Endothelial cell of umbilical vein (primary cell): ENCODE results near the gene DNMT1. TPM values are rescaled to one million over a fixed set of nuclear protein-coding genes. Genes with fewer than 3 reads are reported as not detected.

Experiments
- BruUV-seq: library from RNA; stranded (reverse); fragments of 400-500 nt; replicated peaks from 2 replicates; lab custom pipeline; 2021; lab: Mats Ljungman, UMichigan
- CTCF ChIA-PET: fragments of 300-600, 350-600 bp; sonication (Branson Sonifier 250); formaldehyde crosslinking; loops from one replicate; lab custom pipeline; 2021; ENCODE audit warnings: antibody characterized with exemption, inconsistent platforms; lab: Charles Lee
- POLR2A ChIA-PET: fragments of 300-600, 350-600 bp; sonication (Branson Sonifier 250); formaldehyde crosslinking; loops from one replicate; lab custom pipeline; 2021; ENCODE audit warnings: antibody characterized with exemption, inconsistent platforms; lab: Charles Lee
- DNase-seq: peaks from one replicate; pipeline ENCODE4 v3.0.0-alpha.2; 2011; ENCODE audit warnings: low read depth, low spot score
- FAIRE-seq: peaks from 2 replicates; lab custom pipeline; 2011; peaks lifted over from hg19 to GRCh38; lab: Jason Lieb, UNC
- H2AFZ ChIP-seq: 2 replicates; pipeline ENCODE4 v1.6.0; 2012; ENCODE audit warnings: low read depth, low read length, control low read depth, inconsistent platforms
- H3K27ac ChIP-seq: 2 replicates; pipeline ENCODE4 v1.5.1; 2011; ENCODE audit warnings: low read depth, mild to moderate bottlenecking, control low read depth, low read length, moderate library complexity; ENCODE audit not compliant: insufficient read depth
- H3K27me3 ChIP-seq, 2 experiments: 2 replicates each; pipeline versions ENCODE4 v1.6.0 to v1.6.1; 2011; ENCODE audit warnings: low read length in 2 of 2, mixed read lengths in 1 of 2; ENCODE audit not compliant: control insufficient read depth in 2 of 2, insufficient read depth in 2 of 2
- H3K36me3 ChIP-seq, 2 experiments: 2 replicates in 1 of 2; 3 replicates in 1 of 2; pipeline ENCODE4 v1.5.1; 2011; ENCODE audit warnings: low read length in 2 of 2, mild to moderate bottlenecking in 1 of 2, moderate library complexity in 1 of 2; ENCODE audit not compliant: control insufficient read depth in 2 of 2, insufficient read depth in 2 of 2; ENCODE audit errors: extremely low read depth in 1 of 2
- H3K4me1 ChIP-seq: 3 replicates; pipeline ENCODE4 v1.5.1; 2011; ENCODE audit warnings: mild to moderate bottlenecking, low read length; ENCODE audit not compliant: control insufficient read depth, insufficient read depth; ENCODE audit errors: extremely low read depth
- H3K4me2 ChIP-seq: 2 replicates; pipeline ENCODE4 v1.6.1; 2011; ENCODE audit warnings: low read length, control low read depth, mixed read lengths; ENCODE audit not compliant: insufficient read depth
- H3K4me3 ChIP-seq, 3 experiments: fragments of 200-600 bp in 1 of 3; sonication (generic), shearing (Covaris generic) in 1 of 3; replicated peaks in 1 of 3; 2 replicates each; pipeline ENCODE4 v1.5.1; 2011 to 2016; ENCODE audit warnings: control low read depth in 3 of 3, low read length in 3 of 3, mild to moderate bottlenecking in 2 of 3, inconsistent platforms in 1 of 3, low read depth in 1 of 3, moderate library complexity in 1 of 3; ENCODE audit not compliant: insufficient read depth in 1 of 3
- H3K79me2 ChIP-seq: 2 replicates; pipeline ENCODE4 v1.6.0; 2012; ENCODE audit warnings: low read length, inconsistent platforms; ENCODE audit not compliant: control insufficient read depth, insufficient read depth
- H3K9ac ChIP-seq: replicated peaks from 2 replicates; pipeline ENCODE3; 2011; ENCODE audit warnings: low read length, control low read depth; ENCODE audit not compliant: insufficient read depth; ENCODE audit errors: extremely low read depth
- H3K9me1 ChIP-seq: replicated peaks from 3 replicates; pipeline ENCODE4 v1.6.0; 2011; ENCODE audit warnings: mild to moderate bottlenecking, low read length; ENCODE audit not compliant: control insufficient read depth, insufficient read depth; ENCODE audit errors: extremely low read depth
- H3K9me3 ChIP-seq: replicated peaks from 2 replicates; pipeline ENCODE4 v1.5.1; 2012; ENCODE audit warnings: low read length, inconsistent platforms; ENCODE audit not compliant: control insufficient read depth, insufficient read depth
- H4K20me1 ChIP-seq: replicated peaks from 2 replicates; pipeline ENCODE3; 2011; ENCODE audit warnings: mild to moderate bottlenecking, low read length; ENCODE audit not compliant: control insufficient read depth, insufficient read depth; ENCODE audit errors: extremely low read depth
- EZH2 ChIP-seq: IDR thresholded peaks from 2 replicates; pipeline ENCODE4 v1.6.1; 2012; ENCODE audit warnings: borderline replicate concordance, low read depth, mild to moderate bottlenecking, moderate library complexity, low read length, inconsistent platforms; ENCODE audit not compliant: severe bottlenecking
- FOS ChIP-seq: IDR thresholded peaks from 2 replicates; pipeline ENCODE4 v1.6.1; 2011; ENCODE audit warnings: mild to moderate bottlenecking, low read length, moderate library complexity, borderline replicate concordance; ENCODE audit not compliant: insufficient read depth
- GATA2 ChIP-seq: IDR thresholded peaks from 2 replicates; pipeline ENCODE4 v1.7.0; 2011; ENCODE audit warnings: low read depth, mild to moderate bottlenecking, moderate library complexity, mixed read lengths, low read length; ENCODE audit not compliant: insufficient read length, insufficient read depth
- JUN ChIP-seq: IDR thresholded peaks from 2 replicates; pipeline ENCODE4 v1.6.1; 2011; ENCODE audit warnings: borderline replicate concordance, low read depth; ENCODE audit not compliant: insufficient read length, insufficient read depth
- MYC ChIP-seq: IDR thresholded peaks from one replicate; pipeline ENCODE4 v1.6.1; 2011; ENCODE audit warnings: mild to moderate bottlenecking, low read depth, low read length
- POLR2A ChIP-seq: IDR thresholded peaks from 2 replicates; pipeline ENCODE4 v1.6.1; 2012; ENCODE audit warnings: low read depth, mild to moderate bottlenecking, control low read depth, low read length
- POLR2AphosphoS5 ChIP-seq: IDR thresholded peaks from 2 replicates; pipeline ENCODE4 v1.6.1; 2012; ENCODE audit warnings: low read depth, mild to moderate bottlenecking, control low read depth, low read length, moderate library complexity; ENCODE audit not compliant: insufficient read depth
- dilution Hi-C: fragments of 300-500 bp; cut with MboI; formaldehyde crosslinking; loops from one replicate; pipeline ENCODE4 v1.15.0; 2019; ENCODE audit warnings: low sequenced_read_pairs; ENCODE audit not compliant: extremely low pct_ligation_motif_present
- intact Hi-C: fragments of 100-400 bp; cut with micrococcal nuclease; formaldehyde crosslinking; loops from one replicate; pipeline ENCODE4 v1.10.0; 2022
- polyA plus RNA-seq, 4 experiments: library from polyadenylated mRNA; depleted of rRNA in 3 of 4; stranded (reverse) in 3 of 4; unstranded in 1 of 4; fragments of >200 nt; gene quantifications; 2 replicates each; pipeline versions ENCODE4 v1.2.1 to v1.2.3, GENCODE V29; 2011 to 2012; ENCODE audit warnings: missing spikeins in 1 of 4
- total RNA-seq: library from RNA; stranded (reverse); gene quantifications from 2 replicates; pipeline ENCODE4 v1.2.3, GENCODE V29; 2021
- TF ChIP-seq, protein P1 (sequence below): IDR thresholded peaks from 2 replicates; pipeline ENCODE4 v1.6.1; 2011; ENCODE audit not compliant: insufficient read depth, insufficient read length
- TF ChIP-seq, protein P2 (sequence below), 2 donors: IDR thresholded peaks; 1 replicate in 1 of 2; 2 replicates in 1 of 2; pipeline ENCODE4 v1.5.1; 2011; ENCODE audit warnings: low read length in 2 of 2, mild to moderate bottlenecking in 2 of 2, moderate library complexity in 2 of 2, control low read depth in 1 of 2, inconsistent platforms in 1 of 2, low read depth in 1 of 2; ENCODE audit not compliant: insufficient read depth in 1 of 2; ENCODE audit errors: extremely low read depth in 1 of 2

Gene DNMT1
- total and polyA plus RNA-seq, 2 donors (not counting 3 experiments of a cell fraction or from before 2014, with no cell fraction given), result 53.4 to 165 TPM

DNA sequence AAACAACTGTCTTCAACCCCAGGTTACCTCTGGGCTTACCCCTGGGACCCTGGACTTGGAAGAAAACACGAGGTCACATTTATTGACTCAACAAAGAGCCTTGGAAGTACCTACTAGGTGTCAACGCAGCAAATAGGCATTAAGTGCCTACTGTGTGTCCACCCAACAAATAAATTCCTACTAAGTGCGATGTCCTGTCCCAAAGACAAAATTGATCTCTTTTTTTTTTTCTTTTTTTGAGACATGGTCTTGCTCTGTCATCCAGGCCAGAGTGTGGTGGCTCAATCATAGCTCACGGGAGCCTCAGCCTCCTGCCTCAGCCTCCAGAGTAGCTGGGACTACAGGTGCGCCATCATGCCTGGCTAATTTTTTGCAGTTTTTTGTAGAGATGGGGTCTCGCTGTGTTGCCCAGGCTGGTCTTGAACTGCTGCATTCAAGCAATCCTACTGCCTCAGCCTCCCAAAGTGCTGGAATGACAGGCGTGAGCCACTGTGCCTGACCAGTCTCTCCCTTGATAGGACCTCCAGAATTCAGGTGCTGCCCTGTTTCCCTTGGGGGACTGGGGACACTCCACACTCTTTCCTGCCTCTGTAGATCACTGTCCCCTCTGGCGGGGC lies 37.0 kb upstream of the DNMT1 start:
- Histone ChIP-seq H3K4me3 (peak overlapping the region in 1 of 3 experiments; percentile 44), H3K27me3 (no peaks in the 10 kb centered on the region), H3K9ac (no peak overlapping the region), H2AFZ (no peak overlapping the region), H4K20me1 (no peaks in the 10 kb centered on the region), H3K4me2 (no peak overlapping the region), H3K79me2 (no peaks in the 10 kb centered on the region), H3K36me3 (no peaks in the 10 kb centered on the region), H3K9me1 (no peaks in the 10 kb centered on the region), H3K27ac (no peak overlapping the region), H3K4me1 (peaks cover 15% of the 10 kb centered on the region), H3K9me3 (no peaks in the 10 kb centered on the region)
- DNase-seq (no peak), FAIRE-seq (peak; percentile 48)
- intact Hi-C loops, result loop anchor here (2.0 kb wide), 1 partner anchor 37 kb away; the partner anchor contains the start of gene DNMT1
- no TSS peak for BruUV-seq
- dilution Hi-C loops, result no loop called here
- ChIA-PET POLR2A (no interaction called here), CTCF (interaction anchor here (0.6 to 2.2 kb wide), 4 partner anchors 9 to 124 kb away, joined by 3 to 10 read pairs (median 4); no protein-coding TSS in a partner anchor)
- TF ChIP-seq, protein P1, sequence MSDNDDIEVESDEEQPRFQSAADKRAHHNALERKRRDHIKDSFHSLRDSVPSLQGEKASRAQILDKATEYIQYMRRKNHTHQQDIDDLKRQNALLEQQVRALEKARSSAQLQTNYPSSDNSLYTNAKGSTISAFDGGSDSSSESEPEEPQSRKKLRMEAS, result no peak
- TF ChIP-seq POLR2A, result no peak
- no peak for TF ChIP-seq EZH2
- TF ChIP-seq JUN, result no peak
- no peak for TF ChIP-seq FOS
- TF ChIP-seq MYC, result no peak
- TF ChIP-seq GATA2, result no peak
- TF ChIP-seq, protein P2, sequence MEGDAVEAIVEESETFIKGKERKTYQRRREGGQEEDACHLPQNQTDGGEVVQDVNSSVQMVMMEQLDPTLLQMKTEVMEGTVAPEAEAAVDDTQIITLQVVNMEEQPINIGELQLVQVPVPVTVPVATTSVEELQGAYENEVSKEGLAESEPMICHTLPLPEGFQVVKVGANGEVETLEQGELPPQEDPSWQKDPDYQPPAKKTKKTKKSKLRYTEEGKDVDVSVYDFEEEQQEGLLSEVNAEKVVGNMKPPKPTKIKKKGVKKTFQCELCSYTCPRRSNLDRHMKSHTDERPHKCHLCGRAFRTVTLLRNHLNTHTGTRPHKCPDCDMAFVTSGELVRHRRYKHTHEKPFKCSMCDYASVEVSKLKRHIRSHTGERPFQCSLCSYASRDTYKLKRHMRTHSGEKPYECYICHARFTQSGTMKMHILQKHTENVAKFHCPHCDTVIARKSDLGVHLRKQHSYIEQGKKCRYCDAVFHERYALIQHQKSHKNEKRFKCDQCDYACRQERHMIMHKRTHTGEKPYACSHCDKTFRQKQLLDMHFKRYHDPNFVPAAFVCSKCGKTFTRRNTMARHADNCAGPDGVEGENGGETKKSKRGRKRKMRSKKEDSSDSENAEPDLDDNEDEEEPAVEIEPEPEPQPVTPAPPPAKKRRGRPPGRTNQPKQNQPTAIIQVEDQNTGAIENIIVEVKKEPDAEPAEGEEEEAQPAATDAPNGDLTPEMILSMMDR (IDR thresholded peaks at IDR 0.05; ENCODE audit: extremely low read depth in 1 of 2, insufficient read depth in 1 of 2, low read depth in 1 of 2, low read length in 2 of 2), result no peak
- no peak for TF ChIP-seq POLR2AphosphoS5
